Colonic mucosa (tissue), 4 donors: ENCODE results near the gene PACS1. TPM values are rescaled to one million over a fixed set of nuclear protein-coding genes. Genes with fewer than 3 reads are reported as not detected.

ENCODE experiments used
- DNase-seq: peaks from one replicate; pipeline ENCODE4 v3.0.0-alpha.2; 2020
- H3K27ac ChIP-seq: fragments of 200-600 bp; one replicate; pipeline ENCODE4 v1.8.0; 2021
- H3K27me3 ChIP-seq: fragments of 200-600 bp; one replicate; pipeline ENCODE4 v1.8.0; 2021
- H3K36me3 ChIP-seq: fragments of 200-600 bp; one replicate; pipeline ENCODE4 v1.8.0; 2021
- H3K4me1 ChIP-seq: fragments of 200-600 bp; one replicate; pipeline ENCODE4 v1.8.0; 2021; ENCODE audit warnings: mild to moderate bottlenecking
- H3K4me3 ChIP-seq: fragments of 200-600 bp; one replicate; pipeline ENCODE4 v1.8.0; 2021
- H3K9ac ChIP-seq, 2 donors: one replicate each; pipeline ENCODE4 v1.7.0; 2013; ENCODE audit warnings: control low read depth in 2 of 2, low read depth in 2 of 2, low read length in 2 of 2
- H3K9me3 ChIP-seq: fragments of 200-600 bp; one replicate; pipeline ENCODE4 v1.8.0; 2021
- intact Hi-C: fragments of 100-400 bp; cut with DNase I; formaldehyde crosslinking; loops from one replicate; pipeline ENCODE4 v1.14.1; 2022
- total RNA-seq, 2 donors: library from RNA; stranded (reverse); fragmentation: NEBNext Ultra II Directional in 1 of 2; extraction: Animal tissue kit (Norgen Biotek cat#: 25700) in 1 of 2; gene quantifications; one replicate each; pipeline ENCODE4 v1.2.1, GENCODE V29; 2021
- TF ChIP-seq, protein P1 (sequence below): fragments of 200-600 bp; IDR thresholded peaks from one replicate; pipeline ENCODE4 v1.8.0; 2022; ENCODE audit warnings: antibody characterized with exemption, mild to moderate bottlenecking
- donor health status: healthy.
- donor health status: DM: no; HTN: no; CAD: no.
- donor health status: DM: no; HTN: no; CAD: no.

Gene PACS1
- total RNA-seq, 2 donors from 2014 or later: 10.1 to 20.9 TPM

GRCh38 chr11:66268244-66268951 lies 198.3 kb downstream of the PACS1 start, which contains the start of gene RAB1B:
RAB1B (plus strand) TSS chr11:66268639; CDS start chr11:66268680, 41 bp downstream.
- H3K9ac ChIP-seq: peak within 1 kb of the TSS; percentile 79 to 95
- DNase-seq: peak; percentile 100
- peaks cover 4% of the 10 kb centered on the region for H3K36me3 ChIP-seq
- TF ChIP-seq, protein P1, sequence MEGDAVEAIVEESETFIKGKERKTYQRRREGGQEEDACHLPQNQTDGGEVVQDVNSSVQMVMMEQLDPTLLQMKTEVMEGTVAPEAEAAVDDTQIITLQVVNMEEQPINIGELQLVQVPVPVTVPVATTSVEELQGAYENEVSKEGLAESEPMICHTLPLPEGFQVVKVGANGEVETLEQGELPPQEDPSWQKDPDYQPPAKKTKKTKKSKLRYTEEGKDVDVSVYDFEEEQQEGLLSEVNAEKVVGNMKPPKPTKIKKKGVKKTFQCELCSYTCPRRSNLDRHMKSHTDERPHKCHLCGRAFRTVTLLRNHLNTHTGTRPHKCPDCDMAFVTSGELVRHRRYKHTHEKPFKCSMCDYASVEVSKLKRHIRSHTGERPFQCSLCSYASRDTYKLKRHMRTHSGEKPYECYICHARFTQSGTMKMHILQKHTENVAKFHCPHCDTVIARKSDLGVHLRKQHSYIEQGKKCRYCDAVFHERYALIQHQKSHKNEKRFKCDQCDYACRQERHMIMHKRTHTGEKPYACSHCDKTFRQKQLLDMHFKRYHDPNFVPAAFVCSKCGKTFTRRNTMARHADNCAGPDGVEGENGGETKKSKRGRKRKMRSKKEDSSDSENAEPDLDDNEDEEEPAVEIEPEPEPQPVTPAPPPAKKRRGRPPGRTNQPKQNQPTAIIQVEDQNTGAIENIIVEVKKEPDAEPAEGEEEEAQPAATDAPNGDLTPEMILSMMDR: no peak
- peaks cover 10% of the 10 kb centered on the region for H3K4me1 ChIP-seq
- intact Hi-C loops: no loop called here
- H3K9me3 ChIP-seq: no peaks in the 10 kb centered on the region
- H3K27ac ChIP-seq: peak within 1 kb of the TSS; percentile 93
- no peaks in the 10 kb centered on the region for H3K27me3 ChIP-seq
- H3K4me3 ChIP-seq: peak within 1 kb of the TSS; percentile 68

- H3K36me3 ChIP-seq: peaks cover 12% of the 10 kb centered on the region
- peak overlapping the region; percentile 93 for H3K27ac ChIP-seq
- peaks cover 10% of the 10 kb centered on the region for H3K4me1 ChIP-seq
- H3K9me3 ChIP-seq: no peaks in the 10 kb centered on the region
- H3K27me3 ChIP-seq: no peaks in the 10 kb centered on the region
- peak overlapping the region; percentile 75 to 95 for H3K9ac ChIP-seq
- intact Hi-C loops: no loop called here
- peak overlapping the region; percentile 68 for H3K4me3 ChIP-seq
- TF ChIP-seq, protein P1: peak; percentile 11
- no peak for DNase-seq
Measured at GRCh38 chr11:66268952-66269905, 199.2 kb downstream of the PACS1 start.

DNA sequence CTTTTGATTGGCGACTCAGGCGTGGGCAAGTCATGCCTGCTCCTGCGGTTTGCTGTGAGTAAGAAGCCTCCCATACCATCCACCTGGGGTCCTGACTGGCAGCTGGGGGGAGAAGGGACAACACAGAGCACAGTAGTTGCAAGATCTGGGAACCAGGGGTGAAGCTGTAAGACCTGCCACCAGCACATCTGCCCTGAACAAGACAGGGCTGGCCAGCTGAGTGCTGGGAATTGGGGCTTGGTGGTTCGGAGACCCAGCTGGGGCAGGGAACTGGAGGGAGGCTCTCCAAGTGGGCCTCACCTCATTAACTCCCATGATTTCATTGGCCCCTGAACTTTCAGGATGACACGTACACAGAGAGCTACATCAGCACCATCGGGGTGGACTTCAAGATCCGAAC lies 201.7 kb downstream of the PACS1 start:
- TF ChIP-seq, protein P1: no peak
- H3K27ac ChIP-seq: no peak overlapping the region
- no peaks in the 10 kb centered on the region for H3K9me3 ChIP-seq
- peaks cover 13% of the 10 kb centered on the region for H3K36me3 ChIP-seq
- H3K27me3 ChIP-seq: no peaks in the 10 kb centered on the region
- peaks cover 4% of the 10 kb centered on the region for H3K4me1 ChIP-seq
- intact Hi-C loops: no loop called here
- DNase-seq: no peak
- no peak overlapping the region for H3K9ac ChIP-seq
- no peak overlapping the region for H3K4me3 ChIP-seq

- no peaks in the 10 kb centered on the region for H3K27me3 ChIP-seq
- no peak overlapping the region for H3K9ac ChIP-seq
- no peaks in the 10 kb centered on the region for H3K9me3 ChIP-seq
- H3K27ac ChIP-seq: no peak overlapping the region
- intact Hi-C loops: no loop called here
- H3K4me3 ChIP-seq: no peak overlapping the region
- DNase-seq: no peak
- TF ChIP-seq, protein P1: no peak
- no peaks in the 10 kb centered on the region for H3K4me1 ChIP-seq
- peaks cover 13% of the 10 kb centered on the region for H3K36me3 ChIP-seq
Measured at GRCh38 chr11:66272596-66272995, 202.5 kb downstream of the PACS1 start.

GRCh38 chr11:66274219-66274618 lies 204.1 kb downstream of the PACS1 start:
- H3K9ac ChIP-seq: no peak overlapping the region
- H3K27ac ChIP-seq: no peak overlapping the region
- no peaks in the 10 kb centered on the region for H3K9me3 ChIP-seq
- H3K27me3 ChIP-seq: no peaks in the 10 kb centered on the region
- no peak overlapping the region for H3K4me3 ChIP-seq
- no peak for DNase-seq
- TF ChIP-seq, protein P1: no peak
- no peaks in the 10 kb centered on the region for H3K4me1 ChIP-seq
- peaks cover 13% of the 10 kb centered on the region for H3K36me3 ChIP-seq
- intact Hi-C loops: no loop called here
